CD4-positive, alpha-beta T cell (primary cell): ENCODE measurements around the gene NNT. TPM values are rescaled to one million over a fixed set of nuclear protein-coding genes. Genes with fewer than 3 reads are reported as not detected.

Experiments
- ATAC-seq: fragments of 200-7000 bp; cut with Tn5 transposase; one replicate; pipeline ENCODE4 v1.10.0; 2022; ENCODE audit warnings: mild to moderate bottlenecking; ENCODE audit not compliant: poor library complexity
- CTCF ChIA-PET: fragments of 350-600 bp; sonication (Branson Sonifier 250); formaldehyde crosslinking; loops from one replicate; lab custom pipeline; 2021; ENCODE audit warnings: antibody characterized with exemption, inconsistent platforms; lab: Charles Lee
- POLR2A ChIA-PET: fragments of 350-600 bp; sonication (Branson Sonifier 250); formaldehyde crosslinking; loops from one replicate; lab custom pipeline; 2021; ENCODE audit warnings: antibody characterized with exemption, inconsistent platforms; lab: Charles Lee
- DNase-seq, 14 experiments: peaks; one replicate each; pipeline ENCODE4 v3.0.0-alpha.2; 2013 to 2020; ENCODE audit warnings: mixed read lengths in 2 of 14
- H3K27ac ChIP-seq, 2 donors: one replicate each; pipeline versions ENCODE4 v1.5.1 to v1.7.0; 2013; ENCODE audit warnings: low read length in 2 of 2, low read depth in 1 of 2, mild to moderate bottlenecking in 1 of 2
- H3K27me3 ChIP-seq, 2 experiments: 1 replicate in 1 of 2; 2 replicates in 1 of 2; pipeline versions ENCODE4 v1.6.1 to v1.7.0; 2013; ENCODE audit warnings: low read length in 2 of 2, control low read depth in 1 of 2, mild to moderate bottlenecking in 1 of 2, moderate library complexity in 1 of 2; ENCODE audit not compliant: insufficient read depth in 2 of 2, control insufficient read depth in 1 of 2
- H3K36me3 ChIP-seq: one replicate; pipeline ENCODE4 v1.6.1; 2013; ENCODE audit warnings: low read length, control low read depth; ENCODE audit not compliant: insufficient read depth
- H3K4me1 ChIP-seq: one replicate; pipeline ENCODE4 v1.6.1; 2013; ENCODE audit warnings: low read length, control low read depth; ENCODE audit not compliant: insufficient read depth
- H3K4me3 ChIP-seq: one replicate; pipeline ENCODE4 v1.5.1; 2013; ENCODE audit warnings: mild to moderate bottlenecking, low read length, moderate library complexity
- H3K9me3 ChIP-seq, 2 experiments: 1 replicate in 1 of 2; 2 replicates in 1 of 2; pipeline versions ENCODE4 v1.6.1 to v1.7.0; 2013; ENCODE audit warnings: low read length in 2 of 2, mild to moderate bottlenecking in 2 of 2, control low read depth in 1 of 2, moderate library complexity in 1 of 2; ENCODE audit not compliant: control insufficient read depth in 1 of 2, insufficient read depth in 1 of 2
- H3K27ac Mint-ChIP-seq: one replicate; pipeline ENCODE4 v1.8.0; 2020; ENCODE audit warnings: mixed read lengths
- H3K27me3 Mint-ChIP-seq: one replicate; pipeline ENCODE4 v1.8.0; 2021; ENCODE audit warnings: mixed read lengths
- H3K36me3 Mint-ChIP-seq: one replicate; pipeline ENCODE4 v1.8.0; 2021; ENCODE audit warnings: low read depth, mixed read lengths
- H3K4me1 Mint-ChIP-seq: one replicate; pipeline ENCODE4 v1.8.0; 2021; ENCODE audit warnings: low read depth, mixed read lengths
- H3K4me3 Mint-ChIP-seq: one replicate; pipeline ENCODE4 v1.8.0; 2020; ENCODE audit warnings: mild to moderate bottlenecking, mixed read lengths
- H3K9me3 Mint-ChIP-seq: one replicate; pipeline ENCODE4 v1.8.0; 2020; ENCODE audit warnings: mixed read lengths
- CTCF ChIP-seq: fragments of 200-600 bp; IDR thresholded peaks from one replicate; pipeline ENCODE4 v1.8.0; 2022; ENCODE audit warnings: antibody characterized with exemption, mild to moderate bottlenecking
- intact Hi-C, 2 experiments: fragments of 100-400 bp; cut with DNase I in 1 of 2; cut with micrococcal nuclease in 1 of 2; formaldehyde crosslinking; loops; one replicate each; pipeline versions ENCODE4 v1.15.1 to v1.9.0; 2023 to 2025; cut with DNase I, micrococcal nuclease
- total RNA-seq, 174 experiments: library from RNA in 2 of 174; stranded (reverse) in 2 of 174; gene quantifications; one replicate each; pipeline ENCODE4 v1.2.3 and lab custom pipeline; 2021 to 2026

Gene NNT
- total RNA-seq, 2 experiments from 2014 or later = 22.3 to 23.5 TPM

GRCh38 chr5:43639566-43639965 is 36.6 kb downstream of the NNT start:
- no peak for ATAC-seq
- Histone ChIP-seq H3K27me3 (no peaks in the 10 kb centered on the region), H3K4me1 (no peaks in the 10 kb centered on the region), H3K9me3 (no peaks in the 10 kb centered on the region), H3K27ac (no peak overlapping the region), H3K4me3 (no peak overlapping the region), H3K36me3 (peaks cover 31% of the 10 kb centered on the region)
- intact Hi-C loops = loop anchor here (10.0 kb wide), 1 partner anchor 1135 kb away; no protein-coding TSS in a partner anchor
- Mint-ChIP-seq H3K9me3 (no peaks in the 10 kb centered on the region), H3K4me1 (peaks cover 24% of the 10 kb centered on the region), H3K27ac (no peak overlapping the region), H3K36me3 (peaks cover 78% of the 10 kb centered on the region), H3K27me3 (no peaks in the 10 kb centered on the region), H3K4me3 (no peak overlapping the region)
- ChIA-PET CTCF (no interaction called here), POLR2A (no interaction called here)
- DNase-seq = no peak
- TF ChIP-seq CTCF = no peak

- ATAC-seq (no peak), DNase-seq (no peak)
- Histone ChIP-seq H3K9me3 (no peaks in the 10 kb centered on the region), H3K4me3 (no peak overlapping the region), H3K27me3 (no peaks in the 10 kb centered on the region), H3K36me3 (peaks cover 32% of the 10 kb centered on the region), H3K27ac (no peak overlapping the region), H3K4me1 (no peaks in the 10 kb centered on the region)
- ChIA-PET CTCF (no interaction called here), POLR2A (no interaction called here)
- no peaks in the 10 kb centered on the region for H3K9me3 Mint-ChIP-seq
- no peaks in the 10 kb centered on the region for H3K27me3 Mint-ChIP-seq
- no peak overlapping the region for H3K4me3 Mint-ChIP-seq
- TF ChIP-seq CTCF = no peak
- H3K27ac Mint-ChIP-seq = peak overlapping the region; percentile 7
- intact Hi-C loops = no loop called here
- H3K36me3 Mint-ChIP-seq = peaks cover 77% of the 10 kb centered on the region
- H3K4me1 Mint-ChIP-seq = peaks cover 9% of the 10 kb centered on the region
Observed at GRCh38 chr5:43642428-43642827, 39.4 kb downstream of the NNT start.

- no peak overlapping the region for H3K4me3 Mint-ChIP-seq
- ATAC-seq = no peak
- no peaks in the 10 kb centered on the region for H3K4me1 Mint-ChIP-seq
- Histone ChIP-seq H3K4me3 (no peak overlapping the region), H3K27me3 (no peaks in the 10 kb centered on the region), H3K27ac (no peak overlapping the region), H3K4me1 (no peaks in the 10 kb centered on the region), H3K9me3 (no peaks in the 10 kb centered on the region), H3K36me3 (peaks cover 38% of the 10 kb centered on the region)
- intact Hi-C loops = no loop called here
- no peaks in the 10 kb centered on the region for H3K27me3 Mint-ChIP-seq
- H3K9me3 Mint-ChIP-seq = no peaks in the 10 kb centered on the region
- peaks cover 79% of the 10 kb centered on the region for H3K36me3 Mint-ChIP-seq
- TF ChIP-seq CTCF = no peak
- peak overlapping the region; percentile 44 for H3K27ac Mint-ChIP-seq
- ChIA-PET POLR2A (no interaction called here), CTCF (no interaction called here)
- no peak for DNase-seq
Observed at GRCh38 chr5:43643327-43643726, 40.3 kb downstream of the NNT start.
